ENCODE data around the gene RASA4.
"Not testable (repeated sequence)": the region's sequence is repeated elsewhere in the genome, so short reads cannot be mapped to it uniquely, and the experiment has no call there.

GRCh38 chr7:102592477-102593019, 24.0 kb downstream of the RASA4 start:
- TF ChIP-seq ZFX (IDR thresholded peaks at IDR 0.05; ENCODE audit: borderline replicate concordance); CTCF (IDR thresholded peaks at IDR 0.05): not testable (repeated sequence)

All from 22Rv1 (cell line).